ENCODE measurements around the gene CDX1.

- TF ChIP-seq CTCF (IDR thresholded peaks at IDR 0.05 in 4 of 5, conservative IDR thresholded peaks at IDR 0.05 in 1 of 5) = no peak
- TF ChIP-seq POLR2A (IDR thresholded peaks at IDR 0.05) = no peak
These were observed 42.4 kb upstream of the CDX1 start for GRCh38 chr5:150124111-150124557.
